Liver (tissue), 9 donors: ENCODE results near the gene MT1A. TPM values are rescaled to one million over a fixed set of nuclear protein-coding genes. Genes with fewer than 3 reads are reported as not detected.

Experiments
- DNase-seq: peaks from one replicate; pipeline ENCODE4 v3.0.0-alpha.2; 2017; ENCODE audit warnings: low spot score
- H3K27ac ChIP-seq, 2 donors: one replicate each; pipeline ENCODE4 v1.7.0; 2013; ENCODE audit warnings: inconsistent platforms in 2 of 2, low read length in 2 of 2, control low read depth in 1 of 2, low read depth in 1 of 2, mild to moderate bottlenecking in 1 of 2
- H3K27me3 ChIP-seq, 4 donors: one replicate each; pipeline versions ENCODE4 v1.6.1 to v1.7.0; 2013; ENCODE audit warnings: low read length in 3 of 4, inconsistent platforms in 1 of 4, mild to moderate bottlenecking in 1 of 4, moderate library complexity in 1 of 4; ENCODE audit not compliant: control insufficient read depth in 4 of 4, insufficient read depth in 4 of 4
- H3K36me3 ChIP-seq, 4 donors: one replicate each; pipeline versions ENCODE4 v1.6.1 to v1.7.0; 2013; ENCODE audit warnings: low read length in 3 of 4, mild to moderate bottlenecking in 3 of 4, low read depth in 1 of 4, moderate library complexity in 1 of 4; ENCODE audit not compliant: control insufficient read depth in 4 of 4, insufficient read depth in 3 of 4
- H3K4me1 ChIP-seq, 4 donors: one replicate each; pipeline versions ENCODE4 v1.6.1 to v1.7.0; 2013; ENCODE audit warnings: low read length in 3 of 4, mild to moderate bottlenecking in 3 of 4, moderate library complexity in 1 of 4; ENCODE audit not compliant: control insufficient read depth in 4 of 4, insufficient read depth in 4 of 4
- H3K4me3 ChIP-seq, 3 donors: one replicate each; pipeline versions ENCODE4 v1.6.1 to v1.7.0; 2013; ENCODE audit warnings: low read length in 3 of 3, control low read depth in 1 of 3, low read depth in 1 of 3, mild to moderate bottlenecking in 1 of 3
- H3K9ac ChIP-seq, 2 donors: one replicate each; pipeline ENCODE4 v1.7.0; 2013; ENCODE audit warnings: low read length in 2 of 2, mild to moderate bottlenecking in 2 of 2, moderate library complexity in 2 of 2, control low read depth in 1 of 2, low read depth in 1 of 2
- H3K9me3 ChIP-seq, 4 donors: one replicate each; pipeline versions ENCODE4 v1.6.1 to v1.7.0; 2013; ENCODE audit warnings: low read length in 3 of 4; ENCODE audit not compliant: control insufficient read depth in 4 of 4
- ATF3 ChIP-seq: IDR thresholded peaks from 2 replicates; pipeline ENCODE4 v1.6.1; 2016; ENCODE audit warnings: antibody characterized with exemption
- CTCF ChIP-seq: fragments of 150-350 bp; IDR thresholded peaks from 2 replicates; pipeline ENCODE4 v1.5.1; 2017; ENCODE audit warnings: improper control_type of control experiment, low read depth, low read length; ENCODE audit not compliant: missing input control
- EGR1 ChIP-seq, 2 donors: IDR thresholded peaks; 2 replicates each; pipeline ENCODE4 v1.6.1; 2016 to 2018; ENCODE audit warnings: antibody characterized with exemption in 2 of 2, low read depth in 2 of 2
- FOXA1 ChIP-seq: IDR thresholded peaks from 2 replicates; pipeline ENCODE4 v1.6.1; 2016; ENCODE audit warnings: antibody characterized with exemption
- FOXA2 ChIP-seq: IDR thresholded peaks from 2 replicates; pipeline ENCODE4 v1.6.1; 2016; ENCODE audit warnings: antibody characterized with exemption
- GABPA ChIP-seq, 2 donors: IDR thresholded peaks in 1 of 2; conservative IDR thresholded peaks in 1 of 2; 2 replicates each; pipeline ENCODE4 v1.6.1; 2016; ENCODE audit warnings: antibody characterized with exemption in 2 of 2, mild to moderate bottlenecking in 1 of 2, moderate library complexity in 1 of 2
- HNF4A ChIP-seq, 2 donors: conservative IDR thresholded peaks; 2 replicates each; pipeline ENCODE4 v1.6.1; 2016; ENCODE audit warnings: antibody characterized with exemption in 2 of 2, mild to moderate bottlenecking in 2 of 2
- HNF4G ChIP-seq: IDR thresholded peaks from 2 replicates; pipeline ENCODE4 v1.6.1; 2016; ENCODE audit warnings: antibody characterized with exemption
- JUND ChIP-seq, 2 donors: IDR thresholded peaks; 2 replicates each; pipeline ENCODE4 v1.6.1; 2016; ENCODE audit warnings: antibody characterized with exemption in 2 of 2
- MAX ChIP-seq: IDR thresholded peaks from 2 replicates; pipeline ENCODE4 v1.6.1; 2016; ENCODE audit warnings: antibody characterized with exemption
- NR2F2 ChIP-seq: IDR thresholded peaks from 2 replicates; pipeline ENCODE4 v1.6.1; 2016; ENCODE audit warnings: antibody characterized with exemption
- RAD21 ChIP-seq, 2 donors: IDR thresholded peaks; 2 replicates each; pipeline ENCODE4 v1.6.1; 2016; ENCODE audit warnings: antibody characterized with exemption in 2 of 2, mild to moderate bottlenecking in 2 of 2
- REST ChIP-seq: IDR thresholded peaks from 2 replicates; pipeline ENCODE4 v1.6.1; 2016; ENCODE audit warnings: antibody characterized with exemption, mild to moderate bottlenecking
- RXRA ChIP-seq, 2 donors: IDR thresholded peaks; 2 replicates each; pipeline ENCODE4 v1.6.1; 2017 to 2018; ENCODE audit warnings: antibody characterized with exemption in 2 of 2, mild to moderate bottlenecking in 1 of 2
- SP1 ChIP-seq: IDR thresholded peaks from 2 replicates; pipeline ENCODE4 v1.6.1; 2018; ENCODE audit warnings: antibody characterized with exemption, mild to moderate bottlenecking
- TAF1 ChIP-seq: conservative IDR thresholded peaks from 2 replicates; pipeline ENCODE4 v1.6.1; 2016; ENCODE audit warnings: antibody characterized with exemption, mild to moderate bottlenecking
- YY1 ChIP-seq: IDR thresholded peaks from 2 replicates; pipeline ENCODE4 v1.6.1; 2016; ENCODE audit warnings: antibody characterized with exemption, mild to moderate bottlenecking
- ZBTB33 ChIP-seq: IDR thresholded peaks from 2 replicates; pipeline ENCODE4 v1.6.1; 2016; ENCODE audit warnings: antibody characterized with exemption
- WGBS: extraction: QIAGEN DNeasy Blood & Tissue Kit; methylation state at CpG from one replicate; pipeline ENCODE4 v1.1.7; 2013; 5-methylcytosine and 5-hydroxymethylcytosine counted together
- polyA plus RNA-seq, 2 donors: library from polyadenylated mRNA; stranded (reverse) in 1 of 2; unstranded in 1 of 2; fragments of 200-250 nt in 1 of 2; fragments of >200 nt in 1 of 2; fragmentation: Nextera tagmentation in 1 of 2; extraction: Ambion mirVana in 1 of 2; gene quantifications; one replicate each; pipeline versions ENCODE4 v1.2.1 to v1.2.3, GENCODE V29; 2013 to 2015
- total RNA-seq, 2 donors: library from RNA; depleted of rRNA; stranded (reverse); fragments of >200 nt; gene quantifications; one replicate each; pipeline ENCODE4 v1.2.3, GENCODE V29; 2014
- donor health status: healthy.
- donor health status: healthy.
- donor health status: healthy.
- donor health status: healthy.
- donor health status: healthy.

Gene MT1A
- total and polyA plus RNA-seq, 4 donors = 10.1 to 511 (median 74.6) TPM

GRCh38 chr16:56625943-56626654, 12.4 kb upstream of the MT1A start:
- peak overlapping the region; percentile 93 to 99 for H3K27ac ChIP-seq
- H3K4me3 ChIP-seq = peak overlapping the region; percentile 78 to 97 (median 95)
- no peaks in the 10 kb centered on the region for H3K9me3 ChIP-seq
- no peaks in the 10 kb centered on the region for H3K27me3 ChIP-seq
- DNase-seq = no peak
- TF ChIP-seq GABPA (IDR thresholded peaks at IDR 0.05 in 1 of 2, conservative IDR thresholded peaks at IDR 0.05 in 1 of 2) (no peak), ATF3 (no peak), NR2F2 (peak; percentile 62), TAF1 (peak; percentile 12), FOXA2 (no peak), JUND (IDR thresholded peaks at IDR 0.05) (peak; percentile 55 to 83), REST (no peak), FOXA1 (no peak), MAX (no peak), ZBTB33 (peak; percentile 23), HNF4A (conservative IDR thresholded peaks at IDR 0.05) (no peak), RAD21 (IDR thresholded peaks at IDR 0.05) (no peak), YY1 (no peak), CTCF (no peak), SP1 (no peak), EGR1 (IDR thresholded peaks at IDR 0.05; ENCODE audit: low read depth in 2 of 2) (peak in 1 of 2 donors; percentile 9), HNF4G (no peak), RXRA (IDR thresholded peaks at IDR 0.05) (peak; percentile 87 to 93)
- peak overlapping the region; percentile 94 to 96 for H3K9ac ChIP-seq
- 14% methylated on average over 16 of the region's 16 CpGs for WGBS
- peaks cover 0 to 22% (median 9%) of the 10 kb centered on the region in 4 donors for H3K4me1 ChIP-seq
- peaks cover 0 to 3% (median 0%) of the 10 kb centered on the region in 4 donors for H3K36me3 ChIP-seq
